NCI-H2196 (cell line): Measurements from ENCODE around the gene NOS1AP.

ENCODE experiments used
- DNase-seq: peaks from one replicate; lab custom pipeline; 2025; ENCODE audit not compliant: unreplicated experiment; lab: John Stamatoyannopoulos, UW

The NOS1AP gene

GRCh38 chr1:162214202-162214601, 144.7 kb downstream of the NOS1AP start:
- DNase-seq = no peak

GRCh38 chr1:162215902-162216301, 146.4 kb downstream of the NOS1AP start:
- DNase-seq = no peak

GRCh38 chr1:162216604-162217003, 147.1 kb downstream of the NOS1AP start:
- no peak for DNase-seq

- no peak for DNase-seq
These were observed 148.2 kb downstream of the NOS1AP start for GRCh38 chr1:162217706-162218105.

GRCh38 chr1:162218546-162218945, 149.1 kb downstream of the NOS1AP start:
- DNase-seq = no peak

GRCh38 chr1:162218975-162219374, 149.5 kb downstream of the NOS1AP start:
- DNase-seq = peak; percentile 10

GRCh38 chr1:162219461-162219860, 150.0 kb downstream of the NOS1AP start:
- DNase-seq = no peak

- no peak for DNase-seq
These were observed 150.6 kb downstream of the NOS1AP start for GRCh38 chr1:162220009-162220539.

- no peak for DNase-seq
These were observed 152.5 kb downstream of the NOS1AP start for GRCh38 chr1:162222014-162222413.

- DNase-seq = no peak
These were observed 153.2 kb downstream of the NOS1AP start for GRCh38 chr1:162222730-162223129.

- DNase-seq = no peak
These were observed 154.0 kb downstream of the NOS1AP start for GRCh38 chr1:162223488-162223887.

- DNase-seq = no peak
These were observed 154.8 kb downstream of the NOS1AP start for GRCh38 chr1:162224267-162224666.

GRCh38 chr1:162228586-162228985, 159.1 kb downstream of the NOS1AP start:
- no peak for DNase-seq

GRCh38 chr1:162229549-162229948, 160.1 kb downstream of the NOS1AP start:
- no peak for DNase-seq

GRCh38 chr1:162230096-162230495, 160.6 kb downstream of the NOS1AP start:
- peak; percentile 45 for DNase-seq

GRCh38 chr1:162230517-162230916, 161.0 kb downstream of the NOS1AP start:
- DNase-seq = no peak

GRCh38 chr1:162232034-162232711, 162.7 kb downstream of the NOS1AP start:
- DNase-seq = no peak

- DNase-seq = no peak
These were observed 163.6 kb downstream of the NOS1AP start for GRCh38 chr1:162233066-162233465.

- DNase-seq = no peak
These were observed 164.4 kb downstream of the NOS1AP start for GRCh38 chr1:162233937-162234336.

GRCh38 chr1:162234571-162234970, 165.1 kb downstream of the NOS1AP start:
- no peak for DNase-seq

- DNase-seq = peak; percentile 32
These were observed 165.8 kb downstream of the NOS1AP start for GRCh38 chr1:162235241-162235800.

GRCh38 chr1:162236201-162236600, 166.7 kb downstream of the NOS1AP start:
- no peak for DNase-seq

- no peak for DNase-seq
These were observed 167.1 kb downstream of the NOS1AP start for GRCh38 chr1:162236618-162237017.
